Measurements from ENCODE around the gene PFKFB4. TPM values are rescaled to one million over a fixed set of nuclear protein-coding genes. Genes with fewer than 3 reads are reported as not detected.

PFKFB4 gene
- total and polyA plus RNA-seq, 10 of the 15 experiments (the other 5 are each of a cell fraction or from before 2014, with no cell fraction given), result 0.37 to 89.1 (median 5.2) TPM

GRCh38 chr3:48553361-48553760 is 3.2 kb downstream of the PFKFB4 start:
- FAIRE-seq (no peak), ATAC-seq (no peak), DNase-seq (ENCODE audit: low read depth, low spot score) (no peak)
- Histone ChIP-seq H3K27ac (ENCODE audit: control insufficient read depth, insufficient read depth) (no peak overlapping the region), H3K79me2 (ENCODE audit: control insufficient read depth, insufficient read depth, low read length) (peaks cover 53% of the 10 kb centered on the region), H3K4me3 (peak overlapping the region; percentile 91), H3K36me3 (ENCODE audit: control insufficient read depth in 2 of 2, insufficient read depth in 2 of 2, low read length in 1 of 2) (peaks cover 0 to 23% of the 10 kb centered on the region in 2 experiments; a peak in 3 of 4 replicates), H3K4me1 (ENCODE audit: control insufficient read depth, insufficient read depth, low read length) (peaks cover 20% of the 10 kb centered on the region), H3K9me3 (replicated peaks; ENCODE audit: control insufficient read depth, insufficient read depth, low read length) (no peaks in the 10 kb centered on the region), H3K4me2 (ENCODE audit: control insufficient read depth, insufficient read depth) (peak overlapping the region; percentile 49), H2AFZ (ENCODE audit: control insufficient read depth, low read depth, low read length) (no peak overlapping the region), H4K20me1 (ENCODE audit: control insufficient read depth, insufficient read depth) (peaks cover 2% of the 10 kb centered on the region; the same call in 1 of the 2 replicates), H3K9ac (ENCODE audit: control insufficient read depth, insufficient read depth, low read length) (no peak overlapping the region), H3K27me3 (replicated peaks in 1 of 2; ENCODE audit: control insufficient read depth in 2 of 2, insufficient read depth in 2 of 2, low read length in 1 of 2) (no peaks in the 10 kb centered on the region)
- in situ Hi-C loops (cut with MboI) (no loop called here), intact Hi-C loops (cut with micrococcal nuclease; ENCODE audit: unreplicated experiment) (no loop called here)
- POLR2A ChIA-PET, result interaction anchor here (1.0 to 2.2 kb wide), 4 partner anchors 44 to 113 kb away, joined by 3 to 8 read pairs (median 4); partner anchors contain the start of genes CCDC51 and TMA7
- CTCF ChIA-PET, result interaction anchor here (1.0 to 16.3 kb wide), 6 partner anchors 8 to 322 kb away, joined by 3 to 239 read pairs (median 6); partner anchors contain the start of genes CCDC51 and TMA7
- WGBS (ENCODE audit: insufficient coverage, insufficient replicate concordance, low lambda C conversion rate, missing lambda C conversion rate), result 51% methylated on average over 5 of the region's 5 CpGs
- RAD21 ChIA-PET (ENCODE audit: unreplicated experiment), result interaction anchor here (0.9 to 2.9 kb wide), 3 partner anchors 80 to 117 kb away, joined by 3 to 10 read pairs (median 9); partner anchors contain the start of gene SLC26A6
- TF ChIP-seq RELA (IDR thresholded peaks at IDR 0.05; ENCODE audit: borderline replicate concordance, partially characterized antibody) (no peak), WRNIP1 (IDR thresholded peaks at IDR 0.05; ENCODE audit: borderline replicate concordance, low read depth, low read length) (peak; percentile 41; the same call in 1 of the 2 replicates), GATAD2B (conservative IDR thresholded peaks at IDR 0.05; ENCODE audit: low read depth) (no peak), GABPA (IDR thresholded peaks at IDR 0.05; ENCODE audit: low read depth) (no peak)
- BruUV-seq (replicated peaks), result no TSS peak
- SMC1A ChIA-PET (ENCODE audit: uncharacterized antibody, unreplicated experiment), result interaction anchor here (0.6 to 1.6 kb wide), 8 partner anchors 11 to 1024 kb away, joined by 3 to 6 read pairs (median 4); partner anchors contain the start of gene UCN2
